ENCODE measurements around the gene ACBD4.

DNA sequence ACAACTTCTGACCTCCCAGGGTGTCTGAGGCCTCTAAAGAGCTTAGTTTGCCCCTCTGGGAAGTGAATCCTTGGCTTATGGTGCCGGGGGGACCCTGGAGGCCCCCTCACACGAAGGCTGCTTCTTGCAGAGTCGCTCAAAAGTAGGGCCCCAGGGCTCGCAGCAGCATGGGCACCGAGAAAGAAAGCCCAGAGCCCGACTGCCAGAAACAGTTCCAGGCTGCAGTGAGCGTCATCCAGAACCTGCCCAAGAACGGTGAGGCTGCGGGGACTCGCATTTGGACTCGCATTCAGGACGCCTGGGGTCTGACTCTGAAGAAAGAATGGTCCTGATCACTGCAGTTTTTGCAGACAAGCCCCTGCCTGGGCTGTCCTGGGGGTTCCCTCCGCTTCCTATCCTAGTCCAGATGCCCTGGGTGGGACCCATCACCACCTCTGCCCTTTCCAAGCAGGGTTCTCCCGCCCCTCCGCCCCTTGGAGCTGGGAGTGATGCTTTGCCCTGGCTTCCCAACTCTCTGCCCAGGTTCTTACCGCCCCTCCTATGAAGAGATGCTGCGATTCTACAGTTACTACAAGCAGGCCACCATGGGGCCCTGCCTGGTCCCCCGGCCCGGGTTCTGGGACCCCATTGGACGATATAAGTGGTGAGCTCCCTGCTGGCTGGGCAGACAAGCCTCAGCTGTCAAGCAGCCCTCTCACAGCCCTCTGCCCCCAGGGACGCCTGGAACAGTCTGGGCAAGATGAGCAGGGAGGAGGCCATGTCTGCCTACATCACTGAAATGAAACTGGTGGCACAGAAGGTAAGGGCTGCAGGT is 698 bp downstream of the ACBD4 start:
- TF ChIP-seq POLR2AphosphoS5 (IDR thresholded peaks at IDR 0.05; ENCODE audit: low read depth) (no peak), SPI1 (IDR thresholded peaks at IDR 0.05; ENCODE audit: borderline replicate concordance, low read depth) (no peak)
- TF ChIP-seq, protein P1, sequence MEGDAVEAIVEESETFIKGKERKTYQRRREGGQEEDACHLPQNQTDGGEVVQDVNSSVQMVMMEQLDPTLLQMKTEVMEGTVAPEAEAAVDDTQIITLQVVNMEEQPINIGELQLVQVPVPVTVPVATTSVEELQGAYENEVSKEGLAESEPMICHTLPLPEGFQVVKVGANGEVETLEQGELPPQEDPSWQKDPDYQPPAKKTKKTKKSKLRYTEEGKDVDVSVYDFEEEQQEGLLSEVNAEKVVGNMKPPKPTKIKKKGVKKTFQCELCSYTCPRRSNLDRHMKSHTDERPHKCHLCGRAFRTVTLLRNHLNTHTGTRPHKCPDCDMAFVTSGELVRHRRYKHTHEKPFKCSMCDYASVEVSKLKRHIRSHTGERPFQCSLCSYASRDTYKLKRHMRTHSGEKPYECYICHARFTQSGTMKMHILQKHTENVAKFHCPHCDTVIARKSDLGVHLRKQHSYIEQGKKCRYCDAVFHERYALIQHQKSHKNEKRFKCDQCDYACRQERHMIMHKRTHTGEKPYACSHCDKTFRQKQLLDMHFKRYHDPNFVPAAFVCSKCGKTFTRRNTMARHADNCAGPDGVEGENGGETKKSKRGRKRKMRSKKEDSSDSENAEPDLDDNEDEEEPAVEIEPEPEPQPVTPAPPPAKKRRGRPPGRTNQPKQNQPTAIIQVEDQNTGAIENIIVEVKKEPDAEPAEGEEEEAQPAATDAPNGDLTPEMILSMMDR (IDR thresholded peaks at IDR 0.05; ENCODE audit: insufficient read depth, low read length), result no peak
- TF ChIP-seq, protein P2, sequence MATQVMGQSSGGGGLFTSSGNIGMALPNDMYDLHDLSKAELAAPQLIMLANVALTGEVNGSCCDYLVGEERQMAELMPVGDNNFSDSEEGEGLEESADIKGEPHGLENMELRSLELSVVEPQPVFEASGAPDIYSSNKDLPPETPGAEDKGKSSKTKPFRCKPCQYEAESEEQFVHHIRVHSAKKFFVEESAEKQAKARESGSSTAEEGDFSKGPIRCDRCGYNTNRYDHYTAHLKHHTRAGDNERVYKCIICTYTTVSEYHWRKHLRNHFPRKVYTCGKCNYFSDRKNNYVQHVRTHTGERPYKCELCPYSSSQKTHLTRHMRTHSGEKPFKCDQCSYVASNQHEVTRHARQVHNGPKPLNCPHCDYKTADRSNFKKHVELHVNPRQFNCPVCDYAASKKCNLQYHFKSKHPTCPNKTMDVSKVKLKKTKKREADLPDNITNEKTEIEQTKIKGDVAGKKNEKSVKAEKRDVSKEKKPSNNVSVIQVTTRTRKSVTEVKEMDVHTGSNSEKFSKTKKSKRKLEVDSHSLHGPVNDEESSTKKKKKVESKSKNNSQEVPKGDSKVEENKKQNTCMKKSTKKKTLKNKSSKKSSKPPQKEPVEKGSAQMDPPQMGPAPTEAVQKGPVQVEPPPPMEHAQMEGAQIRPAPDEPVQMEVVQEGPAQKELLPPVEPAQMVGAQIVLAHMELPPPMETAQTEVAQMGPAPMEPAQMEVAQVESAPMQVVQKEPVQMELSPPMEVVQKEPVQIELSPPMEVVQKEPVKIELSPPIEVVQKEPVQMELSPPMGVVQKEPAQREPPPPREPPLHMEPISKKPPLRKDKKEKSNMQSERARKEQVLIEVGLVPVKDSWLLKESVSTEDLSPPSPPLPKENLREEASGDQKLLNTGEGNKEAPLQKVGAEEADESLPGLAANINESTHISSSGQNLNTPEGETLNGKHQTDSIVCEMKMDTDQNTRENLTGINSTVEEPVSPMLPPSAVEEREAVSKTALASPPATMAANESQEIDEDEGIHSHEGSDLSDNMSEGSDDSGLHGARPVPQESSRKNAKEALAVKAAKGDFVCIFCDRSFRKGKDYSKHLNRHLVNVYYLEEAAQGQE (IDR thresholded peaks at IDR 0.05; ENCODE audit: insufficient replicate concordance, low read depth), result no peak
